Measurements from ENCODE around the gene ALS2.

ALS2 gene

DNA sequence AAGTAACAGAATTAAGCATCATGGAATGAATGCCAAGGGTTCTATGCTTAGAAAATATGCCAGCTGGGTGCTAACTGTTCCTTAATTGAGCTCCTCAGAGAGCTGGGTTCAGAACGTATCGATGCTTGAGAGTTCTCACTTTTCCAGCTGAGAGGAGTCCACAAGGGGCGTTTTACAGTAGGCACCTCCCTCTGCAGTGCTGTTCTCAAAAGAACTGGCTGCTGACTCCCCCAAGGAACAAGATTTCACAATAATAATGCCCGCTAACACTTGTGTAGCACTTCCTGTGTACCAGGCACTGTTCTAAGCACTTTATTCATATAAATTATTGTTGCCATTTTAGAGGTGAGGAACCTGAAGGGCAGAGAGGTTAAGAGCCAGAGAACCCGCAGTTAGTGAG is 119.4 kb downstream of the ALS2 start:
- no peak for TF ChIP-seq ZFX (IDR thresholded peaks at IDR 0.05)
- TF ChIP-seq, protein P1, sequence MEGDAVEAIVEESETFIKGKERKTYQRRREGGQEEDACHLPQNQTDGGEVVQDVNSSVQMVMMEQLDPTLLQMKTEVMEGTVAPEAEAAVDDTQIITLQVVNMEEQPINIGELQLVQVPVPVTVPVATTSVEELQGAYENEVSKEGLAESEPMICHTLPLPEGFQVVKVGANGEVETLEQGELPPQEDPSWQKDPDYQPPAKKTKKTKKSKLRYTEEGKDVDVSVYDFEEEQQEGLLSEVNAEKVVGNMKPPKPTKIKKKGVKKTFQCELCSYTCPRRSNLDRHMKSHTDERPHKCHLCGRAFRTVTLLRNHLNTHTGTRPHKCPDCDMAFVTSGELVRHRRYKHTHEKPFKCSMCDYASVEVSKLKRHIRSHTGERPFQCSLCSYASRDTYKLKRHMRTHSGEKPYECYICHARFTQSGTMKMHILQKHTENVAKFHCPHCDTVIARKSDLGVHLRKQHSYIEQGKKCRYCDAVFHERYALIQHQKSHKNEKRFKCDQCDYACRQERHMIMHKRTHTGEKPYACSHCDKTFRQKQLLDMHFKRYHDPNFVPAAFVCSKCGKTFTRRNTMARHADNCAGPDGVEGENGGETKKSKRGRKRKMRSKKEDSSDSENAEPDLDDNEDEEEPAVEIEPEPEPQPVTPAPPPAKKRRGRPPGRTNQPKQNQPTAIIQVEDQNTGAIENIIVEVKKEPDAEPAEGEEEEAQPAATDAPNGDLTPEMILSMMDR (conservative IDR thresholded peaks at IDR 0.05), result no peak
- no peak overlapping the region for H3K27ac ChIP-seq

DNA sequence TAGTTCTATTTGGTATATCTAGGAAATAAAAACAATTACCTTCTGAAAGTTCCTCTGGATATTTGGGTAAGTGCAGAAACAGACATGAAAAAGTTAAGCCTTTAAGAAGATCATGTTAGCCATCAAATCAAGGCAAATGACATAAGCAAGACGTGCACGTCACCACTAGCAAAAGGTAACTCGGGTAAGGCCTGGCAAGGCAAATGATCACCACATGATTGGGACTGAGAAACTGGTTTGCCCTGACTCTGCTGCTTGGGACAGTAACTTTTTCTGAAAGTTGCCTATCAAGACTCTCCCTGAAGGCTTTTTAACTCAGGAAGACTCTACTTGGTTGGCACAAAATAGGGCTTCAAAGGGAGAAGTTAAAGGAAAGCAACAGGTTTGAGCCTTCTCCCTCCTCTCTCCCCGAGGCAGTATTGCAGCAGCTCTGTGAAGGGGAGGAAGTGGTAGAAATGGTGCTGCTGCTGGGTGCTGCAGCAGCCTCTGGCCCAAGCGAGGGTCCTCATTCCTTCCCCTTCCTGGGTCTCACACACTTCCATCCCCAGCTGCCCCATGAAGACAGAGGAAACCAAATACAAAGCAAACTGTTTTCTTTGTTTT is 120.3 kb downstream of the ALS2 start:
- TF ChIP-seq, protein P1 (conservative IDR thresholded peaks at IDR 0.05), result no peak
- no peak for TF ChIP-seq ZFX (IDR thresholded peaks at IDR 0.05)
- H3K27ac ChIP-seq, result no peak overlapping the region

DNA sequence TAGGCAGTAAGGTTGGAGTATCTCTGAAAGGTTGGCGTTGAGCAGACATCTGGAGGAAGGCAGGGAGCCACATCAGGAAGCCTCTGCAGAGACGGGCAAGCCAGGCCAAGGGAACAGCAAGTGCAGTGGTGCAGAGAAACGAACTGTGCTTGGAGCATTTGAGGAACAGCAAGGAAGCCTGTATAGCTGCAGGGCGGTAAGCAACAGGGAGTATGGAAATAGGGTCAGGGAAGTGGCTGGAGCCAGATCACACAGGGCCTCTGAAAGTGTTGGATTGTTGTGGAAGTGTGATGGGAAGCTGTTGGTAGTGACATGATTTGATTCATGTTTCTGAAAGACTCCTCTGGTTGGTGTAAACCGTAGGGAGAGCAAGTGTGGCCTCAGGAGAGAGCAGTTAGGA is 124.0 kb downstream of the ALS2 start:
- H3K27ac ChIP-seq, result no peak overlapping the region
- TF ChIP-seq, protein P1 (conservative IDR thresholded peaks at IDR 0.05), result no peak
- TF ChIP-seq ZFX (IDR thresholded peaks at IDR 0.05), result no peak

DNA sequence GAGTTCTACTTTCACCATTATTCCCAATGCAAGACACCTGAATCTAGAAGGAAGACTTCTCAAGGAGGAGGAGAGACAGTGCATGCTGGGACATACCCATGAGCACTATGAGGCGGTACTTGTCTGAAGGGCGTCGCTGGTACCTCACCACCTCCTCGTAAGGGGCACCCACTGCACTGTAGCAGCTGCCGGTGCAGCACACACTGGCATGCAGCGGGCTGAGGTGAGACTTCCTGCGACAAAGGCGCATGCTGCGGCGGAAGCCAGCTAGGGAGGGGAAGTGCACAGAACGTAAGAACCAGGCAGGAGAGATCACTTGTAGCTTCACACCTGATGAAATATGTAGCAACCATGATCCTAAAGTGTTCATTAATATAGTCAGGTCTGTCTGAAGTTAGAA is 124.6 kb downstream of the ALS2 start:
- H3K27ac ChIP-seq, result no peak overlapping the region
- TF ChIP-seq, protein P1 (conservative IDR thresholded peaks at IDR 0.05), result no peak
- TF ChIP-seq ZFX (IDR thresholded peaks at IDR 0.05), result no peak

DNA sequence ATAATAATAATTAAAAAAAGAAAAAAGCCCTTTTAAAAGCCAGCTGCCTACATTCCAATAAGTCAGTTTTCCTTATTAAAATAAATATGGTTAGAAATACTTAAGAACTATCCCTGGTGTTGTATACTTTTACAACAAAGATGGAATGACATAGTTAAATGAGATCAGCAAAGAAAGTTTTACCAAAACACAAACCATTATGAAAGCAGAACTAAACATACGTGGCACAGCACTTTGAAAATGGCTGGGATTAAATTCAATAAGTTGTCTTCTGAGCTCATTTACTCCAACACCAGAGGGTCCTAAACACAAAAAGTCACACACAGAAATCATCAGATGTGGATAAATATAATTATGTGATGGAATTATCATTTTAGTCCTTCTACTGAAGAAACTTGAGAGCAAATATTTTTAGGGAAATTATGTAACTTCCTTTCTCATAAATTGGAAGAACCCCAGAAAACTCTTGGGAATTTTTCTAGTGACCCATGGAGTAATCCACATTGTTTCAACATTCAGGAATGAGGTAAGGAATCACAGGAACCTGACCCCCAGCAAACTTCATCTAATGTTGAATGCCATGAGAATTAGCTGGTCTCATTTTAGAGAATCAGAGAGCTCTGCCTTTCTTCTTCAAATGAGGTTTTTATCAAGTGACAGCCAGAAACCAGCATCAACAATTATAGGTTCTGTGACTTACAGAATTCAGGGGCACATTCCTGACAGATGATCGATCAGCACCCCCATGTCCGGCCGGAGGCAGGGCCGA is 125.9 kb downstream of the ALS2 start:
- no peak overlapping the region for H3K27ac ChIP-seq
- TF ChIP-seq, protein P1 (conservative IDR thresholded peaks at IDR 0.05), result no peak
- no peak for TF ChIP-seq ZFX (IDR thresholded peaks at IDR 0.05)

DNA sequence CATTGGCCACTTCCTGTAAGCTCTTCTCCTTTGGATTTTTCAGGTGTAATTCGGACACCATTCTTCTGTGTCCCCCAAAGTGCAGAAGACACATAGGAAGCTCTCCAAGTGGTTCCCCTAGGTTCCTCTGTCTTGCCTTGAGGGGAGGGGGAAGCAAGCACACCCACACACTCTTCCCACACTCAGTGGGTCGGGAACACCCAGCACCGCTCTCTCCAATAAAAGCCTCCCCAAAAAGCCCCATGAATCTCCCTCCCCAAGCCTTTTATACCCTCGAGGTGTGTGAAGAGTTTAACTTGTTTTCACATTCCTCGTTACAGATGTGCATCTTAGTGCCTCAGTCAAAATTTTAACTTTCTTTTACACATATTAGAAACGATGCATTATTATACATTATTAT is 127.5 kb downstream of the ALS2 start:
- no peak for TF ChIP-seq ZFX (IDR thresholded peaks at IDR 0.05)
- TF ChIP-seq, protein P1 (conservative IDR thresholded peaks at IDR 0.05), result no peak
- H3K27ac ChIP-seq, result no peak overlapping the region

Data from C4-2B (cell line).